Adipocyte (in vitro differentiated cells): Measurements from ENCODE around the gene RADIL.

Experiments
- DNase-seq: peaks from one replicate; pipeline ENCODE4 v3.0.0-alpha.2; 2015; ENCODE audit warnings: low read depth
- H3K27me3 ChIP-seq: replicated peaks from 2 replicates; pipeline ENCODE4 v1.7.0; 2013; ENCODE audit warnings: mild to moderate bottlenecking, low read length, moderate library complexity; ENCODE audit not compliant: control insufficient read depth, insufficient read depth
- H3K36me3 ChIP-seq: 2 replicates; pipeline ENCODE4 v1.7.0; 2013; ENCODE audit warnings: low read length, mild to moderate bottlenecking, moderate library complexity; ENCODE audit not compliant: control insufficient read depth, insufficient read depth, severe bottlenecking
- H3K4me1 ChIP-seq: 2 replicates; pipeline ENCODE4 v1.7.0; 2013; ENCODE audit warnings: mild to moderate bottlenecking, low read length, moderate library complexity; ENCODE audit not compliant: control insufficient read depth, insufficient read depth
- H3K4me3 ChIP-seq: 2 replicates; pipeline ENCODE4 v1.7.0; 2013; ENCODE audit warnings: mild to moderate bottlenecking, low read length, moderate library complexity
- H3K9ac ChIP-seq: 2 replicates; pipeline ENCODE4 v1.7.0; 2013; ENCODE audit warnings: mild to moderate bottlenecking, low read length, moderate library complexity
- H3K9me3 ChIP-seq: 2 replicates; pipeline ENCODE4 v1.7.0; 2013; ENCODE audit warnings: mild to moderate bottlenecking, low read length, moderate library complexity; ENCODE audit not compliant: control insufficient read depth

RADIL gene

GRCh38 chr7:4883372-4884144, at the start of gene RADIL:
Gene RADIL (minus strand): TSS chr7:4883716. CDS start chr7:4878139, 5,577 bp downstream.
- H3K36me3 ChIP-seq = no peaks in the 10 kb centered on the region
- no peaks in the 10 kb centered on the region for H3K9me3 ChIP-seq
- peaks cover 13% of the 10 kb centered on the region for H3K27me3 ChIP-seq
- peak within 1 kb of the TSS; percentile 66 for H3K9ac ChIP-seq
- DNase-seq = peak; percentile 94
- H3K4me1 ChIP-seq = peaks cover 18% of the 10 kb centered on the region
- peak within 1 kb of the TSS; percentile 75 for H3K4me3 ChIP-seq

- H3K4me1 ChIP-seq = no peaks in the 10 kb centered on the region
- H3K9ac ChIP-seq = no peak overlapping the region
- peaks cover 23% of the 10 kb centered on the region for H3K27me3 ChIP-seq
- no peak overlapping the region for H3K4me3 ChIP-seq
- no peak for DNase-seq
- no peaks in the 10 kb centered on the region for H3K36me3 ChIP-seq
- H3K9me3 ChIP-seq = no peaks in the 10 kb centered on the region
Observed at GRCh38 chr7:4931943-4932342, 48.4 kb upstream of the RADIL start.

GRCh38 chr7:4929005-4929404, 45.5 kb upstream of the RADIL start:
- peaks cover 3% of the 10 kb centered on the region for H3K9me3 ChIP-seq
- no peaks in the 10 kb centered on the region for H3K36me3 ChIP-seq
- H3K4me3 ChIP-seq = no peak overlapping the region
- no peak overlapping the region for H3K9ac ChIP-seq
- no peaks in the 10 kb centered on the region for H3K4me1 ChIP-seq
- H3K27me3 ChIP-seq = peaks cover 14% of the 10 kb centered on the region
- DNase-seq = no peak

- H3K36me3 ChIP-seq = no peaks in the 10 kb centered on the region
- peaks cover 14% of the 10 kb centered on the region for H3K27me3 ChIP-seq
- DNase-seq = no peak
- H3K4me3 ChIP-seq = no peak overlapping the region
- H3K9me3 ChIP-seq = peaks cover 3% of the 10 kb centered on the region
- H3K4me1 ChIP-seq = no peaks in the 10 kb centered on the region
- no peak overlapping the region for H3K9ac ChIP-seq
Observed at GRCh38 chr7:4928445-4928844, 44.9 kb upstream of the RADIL start.

GRCh38 chr7:4919969-4920766, 36.7 kb upstream of the RADIL start:
- no peak overlapping the region for H3K9ac ChIP-seq
- H3K27me3 ChIP-seq = no peaks in the 10 kb centered on the region
- H3K4me1 ChIP-seq = no peaks in the 10 kb centered on the region
- peaks cover 5% of the 10 kb centered on the region for H3K9me3 ChIP-seq
- DNase-seq = no peak
- no peak overlapping the region for H3K4me3 ChIP-seq
- H3K36me3 ChIP-seq = no peaks in the 10 kb centered on the region

GRCh38 chr7:4916113-4916512, 32.6 kb upstream of the RADIL start:
- Histone ChIP-seq H3K9ac (no peak overlapping the region), H3K36me3 (no peaks in the 10 kb centered on the region), H3K4me1 (no peaks in the 10 kb centered on the region), H3K4me3 (no peak overlapping the region), H3K9me3 (peaks cover 5% of the 10 kb centered on the region), H3K27me3 (peaks cover 2% of the 10 kb centered on the region)
- no peak for DNase-seq

- Histone ChIP-seq H3K4me3 (no peak overlapping the region), H3K4me1 (no peaks in the 10 kb centered on the region), H3K9ac (no peak overlapping the region), H3K9me3 (peaks cover 5% of the 10 kb centered on the region), H3K27me3 (peaks cover 18% of the 10 kb centered on the region), H3K36me3 (no peaks in the 10 kb centered on the region)
- DNase-seq = no peak
Observed at GRCh38 chr7:4911111-4911828, 27.8 kb upstream of the RADIL start.

- no peak overlapping the region for H3K9ac ChIP-seq
- no peaks in the 10 kb centered on the region for H3K4me1 ChIP-seq
- no peak for DNase-seq
- peaks cover 34% of the 10 kb centered on the region for H3K27me3 ChIP-seq
- no peaks in the 10 kb centered on the region for H3K36me3 ChIP-seq
- H3K9me3 ChIP-seq = peaks cover 5% of the 10 kb centered on the region
- H3K4me3 ChIP-seq = no peak overlapping the region
Observed at GRCh38 chr7:4906682-4907081, 23.2 kb upstream of the RADIL start.

GRCh38 chr7:4905171-4905570, 21.7 kb upstream of the RADIL start:
- H3K27me3 ChIP-seq = peaks cover 33% of the 10 kb centered on the region
- no peak overlapping the region for H3K9ac ChIP-seq
- peaks cover 5% of the 10 kb centered on the region for H3K9me3 ChIP-seq
- no peak overlapping the region for H3K4me3 ChIP-seq
- no peaks in the 10 kb centered on the region for H3K36me3 ChIP-seq
- no peaks in the 10 kb centered on the region for H3K4me1 ChIP-seq
- DNase-seq = no peak

- H3K4me1 ChIP-seq = no peaks in the 10 kb centered on the region
- H3K27me3 ChIP-seq = peaks cover 30% of the 10 kb centered on the region
- H3K9me3 ChIP-seq = peaks cover 5% of the 10 kb centered on the region
- no peak for DNase-seq
- no peaks in the 10 kb centered on the region for H3K36me3 ChIP-seq
- H3K9ac ChIP-seq = no peak overlapping the region
- no peak overlapping the region for H3K4me3 ChIP-seq
Observed at GRCh38 chr7:4904346-4904745, 20.8 kb upstream of the RADIL start.

GRCh38 chr7:4895766-4896165, 12.2 kb upstream of the RADIL start:
- DNase-seq = no peak
- Histone ChIP-seq H3K27me3 (peaks cover 9% of the 10 kb centered on the region), H3K4me3 (no peak overlapping the region), H3K36me3 (no peaks in the 10 kb centered on the region), H3K4me1 (no peaks in the 10 kb centered on the region), H3K9me3 (peaks cover 10% of the 10 kb centered on the region), H3K9ac (no peak overlapping the region)
